DMS153 (cell line): ENCODE data around the gene PRSS48.
"Not testable (repeated sequence)": the region's sequence is repeated elsewhere in the genome, so short reads cannot be mapped to it uniquely, and the experiment has no call there.

Experiments
- DNase-seq: peaks from one replicate; lab custom pipeline; 2025; lab: John Stamatoyannopoulos, UW

The PRSS48 gene

DNA sequence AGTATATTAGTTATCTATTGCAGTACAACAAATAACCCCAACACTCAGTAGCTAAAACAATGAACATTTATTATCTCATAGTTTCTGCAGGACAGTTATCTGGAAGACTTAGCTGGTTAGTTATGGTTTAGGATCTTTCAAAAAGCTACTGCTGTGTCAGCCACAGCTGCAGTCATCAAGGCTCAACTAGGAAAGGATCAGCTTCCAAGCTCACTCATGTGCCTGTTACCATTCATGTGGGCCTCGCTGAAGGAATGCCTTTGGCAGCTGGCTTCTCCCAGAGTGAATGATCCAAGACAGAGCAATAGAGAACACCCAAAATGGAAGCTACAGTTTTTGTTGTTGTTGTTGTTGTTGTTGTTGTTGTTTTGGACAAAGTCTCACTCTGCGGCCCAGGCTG is 13.5 kb upstream of the PRSS48 start:
- DNase-seq, result no peak

DNA sequence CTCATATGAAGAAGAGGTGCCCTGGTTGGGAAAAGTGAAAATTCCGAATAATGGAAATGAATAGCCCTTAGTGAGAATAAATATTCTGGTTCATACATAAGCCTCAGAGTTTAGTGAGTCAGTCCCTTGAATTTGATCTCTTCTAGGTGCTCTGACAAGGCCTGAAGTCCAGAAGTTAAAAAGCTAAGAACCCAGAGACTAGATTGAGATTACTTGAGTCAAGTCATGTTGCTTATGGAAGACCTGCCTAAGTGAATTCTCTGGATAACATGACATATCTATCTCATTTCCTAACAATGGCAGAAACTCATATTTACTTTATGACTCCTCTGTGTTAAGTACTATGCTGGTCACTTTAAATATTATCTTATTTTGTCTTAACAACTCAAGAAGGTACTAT is 10.5 kb upstream of the PRSS48 start:
- DNase-seq, result no peak

DNA sequence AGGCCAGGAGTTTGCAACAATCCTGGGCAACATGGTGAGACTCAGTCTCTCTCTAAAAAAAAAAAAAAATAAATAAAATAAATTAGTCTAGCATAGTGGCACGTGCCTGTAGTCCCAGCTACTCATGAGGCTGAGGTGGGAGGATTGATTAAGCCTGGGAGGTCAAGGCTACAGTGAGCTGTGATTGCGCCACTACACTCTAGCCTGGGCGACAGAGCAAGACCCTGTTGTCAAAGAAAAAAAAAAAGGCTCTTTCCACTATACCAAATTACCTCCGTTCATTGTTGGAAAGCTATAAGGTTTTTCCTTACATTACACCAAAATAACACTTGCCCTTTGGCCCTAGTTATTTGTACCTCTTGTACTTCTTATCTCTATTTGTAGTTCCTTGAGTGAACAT is 9.9 kb upstream of the PRSS48 start:
- no peak for DNase-seq

DNA sequence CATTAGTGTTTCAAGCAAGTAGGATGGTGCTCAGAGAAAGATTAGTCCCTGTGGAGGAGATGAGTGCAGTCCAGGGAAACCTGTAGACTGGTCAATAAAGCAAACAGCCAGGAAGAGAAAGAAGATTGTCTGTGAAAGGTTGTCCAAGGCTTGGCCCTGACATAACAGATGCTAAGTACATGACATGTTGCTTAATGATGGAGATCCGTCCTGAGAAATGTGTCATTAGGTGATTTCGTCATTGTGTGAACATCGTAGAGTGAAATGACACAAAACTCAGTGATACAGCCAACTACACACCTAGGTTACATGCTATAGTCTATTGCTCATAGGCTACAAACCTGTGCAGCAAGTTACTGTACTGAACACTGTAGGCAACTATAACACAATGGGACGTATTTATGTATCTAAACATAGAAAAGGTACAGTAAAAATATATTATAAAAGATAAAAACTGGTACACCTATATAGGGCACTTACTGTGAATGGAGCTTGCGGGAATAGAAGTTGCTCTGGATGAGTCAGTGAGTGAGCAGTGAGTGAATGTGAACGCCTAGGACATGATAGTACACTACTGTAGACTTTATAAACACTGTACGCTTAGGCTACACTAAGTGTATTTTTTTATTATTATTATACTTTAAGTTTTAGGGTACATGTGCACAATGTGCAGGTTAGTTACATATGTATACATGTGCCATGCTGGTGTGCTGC is 9.0 kb upstream of the PRSS48 start:
- no peak for DNase-seq

DNA sequence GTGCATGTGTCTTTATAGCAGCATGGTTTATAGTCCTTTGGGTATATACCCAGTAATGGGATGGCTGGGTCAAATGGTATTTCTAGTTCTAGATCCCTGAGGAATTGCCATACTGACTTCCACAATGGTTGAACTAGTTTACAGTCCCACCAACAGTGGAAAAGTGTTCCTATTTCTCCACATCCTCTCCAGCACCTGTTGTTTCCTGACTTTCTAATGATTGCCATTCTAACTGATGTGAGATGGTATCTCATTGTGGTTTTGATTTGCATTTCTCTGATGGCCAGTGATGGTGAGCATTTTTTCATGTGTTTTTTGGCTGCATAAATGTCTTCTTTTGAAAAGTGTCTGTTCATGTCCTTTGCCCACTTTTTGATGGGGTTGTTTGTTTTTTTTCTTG is 8.1 kb upstream of the PRSS48 start:
- DNase-seq, result not testable (repeated sequence)

DNA sequence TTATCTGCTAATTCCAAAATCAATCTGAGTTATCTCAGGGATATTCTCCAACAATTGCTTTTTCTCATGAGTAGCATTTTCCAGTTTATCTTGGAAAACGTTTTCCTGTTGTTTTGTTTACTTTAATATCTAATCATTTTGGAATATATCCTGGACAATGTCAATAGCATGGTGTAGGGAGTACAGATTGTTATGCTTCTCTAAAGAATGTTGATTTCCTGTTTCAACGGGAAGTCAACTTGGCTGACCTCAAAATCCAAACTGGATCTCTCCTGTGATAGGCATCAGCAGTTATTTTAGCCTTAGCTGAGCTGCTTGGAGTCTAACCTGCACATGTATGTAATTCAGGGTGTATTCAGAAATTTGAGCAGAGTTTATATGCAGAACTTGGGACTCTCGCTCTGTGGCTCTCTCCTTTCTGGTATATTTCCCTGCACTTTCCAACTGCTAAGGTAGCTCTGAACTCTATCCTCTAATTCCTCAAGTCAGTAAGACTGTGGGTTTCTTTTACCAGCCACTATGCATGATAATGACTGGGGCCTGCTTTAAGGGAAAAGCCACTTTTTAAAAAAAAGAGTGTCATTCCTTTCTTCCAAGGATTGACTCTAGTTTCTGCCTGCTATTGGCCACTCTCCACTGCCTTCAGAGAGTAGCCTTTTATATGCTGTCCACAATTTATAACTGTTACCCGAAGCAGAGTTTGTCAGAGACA is 7.7 kb downstream of the PRSS48 start:
- DNase-seq, result no peak

DNA sequence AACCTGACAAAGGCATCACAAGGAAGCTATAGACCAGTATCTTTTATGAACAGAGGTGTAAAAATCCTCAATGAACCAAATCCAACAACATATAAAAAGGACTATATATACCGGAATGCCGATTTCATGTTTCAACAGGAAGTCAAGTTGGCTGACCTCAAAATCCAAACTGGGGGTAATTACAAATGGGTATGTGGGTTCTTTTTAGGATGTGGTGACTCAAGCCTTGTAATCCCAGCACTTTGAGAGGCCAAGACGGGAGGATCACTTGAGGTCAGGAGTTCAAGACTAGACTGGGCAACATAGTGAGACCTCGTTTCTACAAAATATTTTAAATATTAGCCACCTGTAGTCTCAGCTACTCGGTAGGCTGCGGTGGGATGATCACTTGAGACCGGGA is 10.4 kb downstream of the PRSS48 start:
- no peak for DNase-seq

DNA sequence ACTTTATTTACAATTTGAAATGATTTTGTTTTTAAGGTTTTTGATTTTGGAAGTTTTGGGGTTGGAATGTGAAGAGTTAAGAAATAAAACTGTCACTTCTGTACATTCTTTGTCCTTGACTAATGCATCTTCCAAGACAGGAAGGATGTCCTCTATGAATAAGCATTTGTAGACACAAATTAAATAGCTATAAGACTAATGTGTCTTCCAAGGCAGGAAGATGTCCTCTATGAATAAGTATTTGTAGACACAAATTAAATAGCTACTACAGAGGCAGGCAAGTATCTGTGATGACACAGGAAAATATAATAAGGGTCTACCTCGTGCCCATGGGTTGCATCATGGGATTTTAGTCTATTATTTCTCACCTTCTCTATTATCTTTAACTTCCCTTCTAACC is 14.5 kb downstream of the PRSS48 start:
- no peak for DNase-seq

DNA sequence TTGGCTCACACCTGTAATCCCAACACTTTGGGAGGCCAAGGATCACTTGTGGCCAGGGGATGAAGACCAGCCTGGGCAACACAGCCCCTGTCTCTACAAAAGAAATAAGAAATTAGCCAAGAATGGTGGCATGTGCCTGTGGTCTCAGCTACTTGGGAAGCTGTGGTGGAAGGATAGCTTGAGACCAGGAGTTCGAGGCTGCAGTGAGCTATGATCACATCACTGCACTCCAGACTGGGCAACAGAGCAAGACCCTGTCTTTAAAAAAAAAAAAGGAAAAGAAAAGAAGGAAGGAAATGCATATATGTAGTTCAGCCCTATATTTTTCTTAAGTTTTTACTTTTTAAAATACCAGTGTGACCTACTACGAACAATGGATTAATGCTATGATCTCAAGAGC is 15.1 kb downstream of the PRSS48 start:
- no peak for DNase-seq

DNA sequence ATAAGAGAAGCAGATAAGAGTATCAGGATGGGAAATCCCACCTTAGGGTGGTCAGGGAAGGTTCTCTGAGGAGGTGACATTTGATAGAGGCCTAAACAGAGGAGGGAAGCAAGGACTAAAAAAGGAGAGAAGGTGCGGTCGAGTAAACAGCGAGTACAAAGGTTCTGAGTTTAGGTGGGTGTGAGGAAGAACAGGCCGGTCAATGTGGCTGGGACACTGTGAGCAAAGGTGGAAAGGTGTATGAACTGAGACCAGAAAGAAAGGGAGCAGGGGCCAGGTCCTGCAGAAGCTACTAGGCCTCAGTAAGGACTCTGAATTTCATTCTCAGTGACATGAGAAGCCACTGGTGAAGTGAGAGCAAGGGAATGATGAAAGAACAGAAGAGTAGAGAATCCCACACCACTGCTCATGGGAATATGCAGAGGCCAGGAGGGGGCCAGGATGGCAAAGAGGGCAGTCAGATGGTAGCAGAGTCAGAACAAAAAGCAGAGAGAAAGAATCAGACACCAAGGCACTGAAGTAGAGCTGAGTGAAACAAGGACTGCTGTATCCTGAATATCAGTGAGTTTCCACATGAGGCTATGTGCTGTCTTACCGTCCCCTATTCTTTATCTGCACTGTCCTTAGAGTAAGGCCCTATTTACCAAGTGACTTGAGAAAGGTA is 18.0 kb downstream of the PRSS48 start:
- no peak for DNase-seq

DNA sequence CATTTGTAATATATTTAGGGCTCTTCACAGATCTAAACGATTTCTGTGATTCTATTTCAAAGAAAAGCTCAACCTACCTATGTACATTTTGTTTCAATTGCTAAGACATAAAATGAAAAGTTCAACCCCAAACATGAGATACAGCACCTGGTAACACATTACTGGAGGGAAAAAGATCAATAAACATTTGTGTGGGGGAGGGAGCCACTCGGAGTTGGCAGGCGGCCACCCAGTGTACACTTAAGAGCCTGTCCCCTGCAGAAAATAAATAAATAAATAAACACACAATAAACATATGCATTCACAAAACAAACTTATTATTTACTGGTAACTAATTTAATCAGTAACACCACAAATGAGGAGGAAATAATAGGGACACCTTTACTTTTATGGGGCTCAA is 19.3 kb downstream of the PRSS48 start:
- no peak for DNase-seq

DNA sequence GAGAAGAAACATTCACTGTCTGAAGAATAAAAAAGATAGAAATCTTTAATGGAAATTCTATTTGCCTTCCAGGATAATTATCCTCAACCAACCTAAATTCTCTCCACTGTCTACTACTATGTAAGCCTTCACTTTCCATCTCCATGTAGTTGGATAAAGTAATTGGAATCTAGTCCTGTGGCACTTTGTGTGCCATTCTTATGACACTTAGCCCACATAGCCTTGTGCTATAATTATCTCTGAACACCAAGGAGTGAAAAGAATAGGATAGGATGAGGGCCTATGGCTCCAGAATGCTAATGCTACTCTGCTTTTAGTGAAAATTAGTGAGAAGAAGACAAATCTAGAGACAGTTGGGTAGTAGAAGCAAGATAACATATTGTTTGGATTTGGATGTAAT is 20.2 kb downstream of the PRSS48 start:
- no peak for DNase-seq

DNA sequence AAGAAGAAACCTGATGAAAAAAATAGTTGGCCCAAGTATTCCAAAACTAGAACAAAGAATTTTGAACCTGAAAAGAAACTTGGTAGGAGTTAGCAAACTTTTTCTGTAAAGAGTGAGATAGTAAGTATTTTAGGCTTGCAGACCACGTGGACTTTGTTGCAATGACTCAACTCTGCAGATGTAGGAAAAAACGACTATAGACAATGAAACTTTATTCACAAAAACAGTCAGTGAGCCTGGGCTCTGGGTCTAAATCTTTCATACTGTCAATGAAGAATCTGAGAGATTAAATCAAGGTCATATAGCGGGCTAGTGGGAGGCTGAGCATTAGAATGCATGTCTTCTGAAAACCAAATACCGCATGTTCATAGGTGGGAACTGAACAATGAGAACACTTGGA is 25.5 kb downstream of the PRSS48 start:
- DNase-seq, result no peak

DNA sequence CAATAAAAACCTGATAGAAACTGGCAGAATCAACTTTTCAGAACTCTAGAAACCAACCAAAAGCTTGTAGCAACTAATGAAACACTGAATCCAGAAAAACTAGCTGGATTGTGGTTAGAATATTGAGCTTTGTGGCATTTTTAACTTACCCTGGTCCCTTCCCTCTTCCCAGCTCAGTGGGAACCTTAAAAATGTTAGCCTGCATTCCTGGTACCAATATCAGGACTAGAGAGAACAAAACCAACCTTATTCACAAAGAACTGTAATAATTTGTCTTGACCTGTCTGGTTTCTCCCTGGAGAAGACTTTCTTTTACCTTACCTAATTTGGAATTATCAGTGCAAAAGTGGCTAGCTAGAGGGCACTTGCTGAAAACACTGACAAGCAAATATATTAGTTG is 27.3 kb downstream of the PRSS48 start:
- DNase-seq, result no peak

DNA sequence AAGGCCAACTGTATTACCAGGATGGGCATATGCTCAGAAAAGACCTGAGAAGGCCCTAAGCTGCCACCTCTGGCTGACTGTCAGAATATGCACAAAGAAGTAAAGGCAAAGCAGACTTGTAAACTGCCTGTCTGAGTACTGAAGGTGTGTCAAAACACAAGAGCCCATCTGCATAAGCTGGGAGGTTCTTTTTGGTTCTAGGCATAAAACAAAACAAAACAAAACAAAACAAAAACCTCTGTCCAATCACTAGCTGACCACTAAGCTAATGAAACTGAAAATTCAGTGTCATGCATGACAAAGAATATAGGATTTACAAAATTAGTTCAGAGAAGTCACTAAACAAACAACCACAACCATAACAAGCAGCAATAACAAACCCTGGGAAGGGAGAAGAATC is 27.8 kb downstream of the PRSS48 start:
- no peak for DNase-seq

DNA sequence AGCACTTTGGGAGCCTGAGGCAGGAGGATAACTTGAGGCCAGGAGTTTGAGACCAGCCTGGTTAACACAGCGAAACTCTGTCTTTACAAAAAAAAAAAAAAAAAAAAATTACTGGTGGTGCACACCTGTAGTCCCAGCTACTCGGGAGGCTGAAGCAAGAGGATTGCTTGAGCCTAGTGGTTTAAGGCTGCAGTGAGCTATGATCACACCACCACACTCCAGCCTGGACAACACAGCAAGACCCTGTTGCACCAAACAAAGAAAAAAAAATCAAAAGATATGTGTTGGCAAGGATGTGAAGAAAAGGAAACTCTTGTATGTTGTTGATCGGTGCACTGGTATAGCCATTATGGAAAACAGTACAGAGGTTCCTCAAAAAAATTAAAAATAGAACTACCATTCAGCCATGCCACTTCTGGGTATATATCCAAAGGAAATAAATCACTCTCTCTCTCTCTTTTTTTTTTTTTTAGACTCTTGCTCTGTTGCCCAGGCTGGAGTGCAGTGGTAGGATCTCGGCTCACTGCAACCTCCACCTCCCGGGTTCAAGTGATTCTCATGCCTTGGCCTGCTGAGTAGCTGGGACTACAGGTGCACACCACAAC is 33.3 kb downstream of the PRSS48 start:
- no peak for DNase-seq

DNA sequence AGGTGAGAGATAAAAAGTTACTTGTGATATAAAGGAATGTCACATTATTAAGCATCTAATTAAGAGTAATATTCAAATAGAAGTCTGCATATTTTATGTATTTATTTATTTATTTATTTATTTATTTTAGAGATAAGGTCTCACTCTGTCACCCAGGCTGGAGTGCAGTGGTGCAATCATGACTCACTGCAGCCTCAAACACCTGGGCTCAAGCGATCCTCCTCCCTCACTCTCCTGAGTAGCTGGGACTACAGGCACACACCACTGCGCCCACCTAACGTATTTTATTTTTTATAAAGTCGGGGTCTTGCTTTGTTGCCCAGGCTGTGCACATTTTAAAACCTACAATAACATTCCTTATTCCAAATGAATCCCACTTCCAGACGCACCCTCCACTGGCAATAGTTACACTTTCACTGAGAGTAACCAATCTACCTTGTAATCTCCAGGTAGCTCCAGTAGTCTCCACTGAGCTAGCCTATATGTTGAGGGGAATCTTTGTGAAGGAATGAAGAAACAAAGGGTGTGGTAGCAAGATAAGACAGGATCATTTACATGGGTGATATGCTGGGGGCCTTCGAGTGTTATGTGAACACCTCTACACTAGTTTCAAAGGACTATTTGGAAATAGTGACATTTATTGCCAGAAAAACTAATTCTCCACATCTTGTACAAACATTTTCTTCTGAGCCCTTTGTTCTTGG is 36.5 kb downstream of the PRSS48 start:
- no peak for DNase-seq

DNA sequence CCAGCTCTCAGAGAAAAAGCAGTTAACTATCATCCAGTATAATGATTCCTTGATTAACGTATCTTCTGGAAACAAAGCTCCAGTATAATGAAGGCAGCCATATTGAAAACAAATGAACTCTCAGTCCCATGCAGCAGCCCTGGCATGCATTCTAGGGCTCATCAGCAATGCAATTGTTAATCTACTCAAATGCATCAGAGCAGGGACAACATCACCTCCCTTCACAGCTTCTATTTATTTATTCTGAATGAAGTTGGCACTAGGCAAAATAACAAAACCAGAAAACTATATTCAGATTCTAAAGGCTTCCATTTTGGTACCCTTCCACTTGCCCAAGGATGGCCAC is 37.0 kb downstream of the PRSS48 start:
- no peak for DNase-seq

DNA sequence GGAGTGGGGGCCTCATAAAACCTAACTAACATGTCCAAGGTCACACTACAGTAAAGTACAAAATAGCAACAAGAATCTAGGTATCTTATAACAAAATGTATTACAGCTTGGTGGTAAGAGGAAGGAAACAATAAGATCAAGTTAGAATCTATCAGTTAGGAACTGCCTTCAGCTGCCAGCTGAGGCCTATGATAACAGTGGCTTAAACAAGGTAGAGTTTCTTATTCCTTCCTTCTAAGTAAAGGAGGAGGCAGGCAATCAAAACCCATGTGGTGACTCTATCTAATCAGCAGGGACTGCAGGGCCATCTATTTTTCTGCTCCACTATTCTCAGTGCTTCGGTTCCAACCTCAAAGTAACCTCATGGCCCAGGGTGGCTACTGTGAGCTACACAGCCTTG is 37.5 kb downstream of the PRSS48 start:
- DNase-seq, result no peak

DNA sequence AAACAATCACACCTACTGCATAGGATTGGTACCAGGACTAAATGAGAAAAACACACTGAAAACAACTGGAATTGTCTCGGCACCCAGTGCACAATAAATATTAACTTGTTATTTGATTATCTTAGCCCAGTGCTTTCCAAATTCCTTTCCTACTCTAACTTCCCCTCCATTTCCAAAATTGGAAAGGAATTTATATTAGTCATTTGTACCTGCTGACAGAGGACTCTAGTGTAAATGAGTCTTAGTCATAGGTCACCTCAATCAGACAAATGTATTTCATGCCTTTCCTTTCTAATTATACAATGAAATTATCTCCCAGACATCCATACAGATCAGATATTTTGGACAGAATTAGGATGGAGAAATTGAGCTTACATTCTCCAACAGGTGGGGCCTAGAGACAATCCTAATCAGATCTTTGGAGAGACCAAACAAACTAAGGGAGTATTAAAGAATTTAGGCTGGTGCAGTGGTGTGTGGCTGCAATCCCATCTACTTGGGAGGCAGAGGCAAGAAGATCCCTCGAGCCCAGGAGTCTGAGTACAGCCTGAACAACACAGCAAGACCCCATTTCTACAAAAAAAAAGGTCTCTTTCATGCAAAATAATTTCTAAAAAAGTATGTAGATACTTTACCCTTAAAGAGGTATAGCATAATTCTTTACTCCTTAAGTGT is 38.4 kb downstream of the PRSS48 start:
- DNase-seq, result no peak

DNA sequence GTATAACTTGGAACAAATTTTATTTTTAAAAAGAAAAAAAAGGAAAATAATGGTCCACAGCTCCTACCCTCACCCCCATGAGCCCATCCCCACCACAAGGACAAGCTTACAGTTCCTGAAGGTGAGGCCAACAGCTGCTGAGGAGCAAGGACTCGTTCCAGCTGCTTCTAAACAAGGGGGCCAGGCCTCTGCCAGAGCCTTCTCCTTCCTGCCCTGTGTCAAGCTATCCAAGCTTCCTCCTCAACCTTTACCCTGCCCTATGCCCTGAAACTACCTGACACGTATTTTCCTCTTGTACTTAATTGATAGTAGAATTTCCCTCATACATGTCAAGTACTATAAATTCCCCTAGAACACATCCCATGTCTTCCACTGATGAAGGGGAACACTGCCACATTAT is 39.7 kb downstream of the PRSS48 start:
- DNase-seq, result no peak
